HG02763 (cell line): Measurements from ENCODE around the gene ASTN2.
"Not testable (repeated sequence)": the region's sequence is repeated elsewhere in the genome, so short reads cannot be mapped to it uniquely, and the experiment has no call there.

Source experiments
- ATAC-seq: cut with Tn5 transposase; IDR thresholded peaks from one replicate; pipeline ENCODE4 v1.9.1; 2021; ENCODE audit warnings: mild to moderate bottlenecking, moderate library complexity; ENCODE audit not compliant: unreplicated experiment

Gene ASTN2

DNA sequence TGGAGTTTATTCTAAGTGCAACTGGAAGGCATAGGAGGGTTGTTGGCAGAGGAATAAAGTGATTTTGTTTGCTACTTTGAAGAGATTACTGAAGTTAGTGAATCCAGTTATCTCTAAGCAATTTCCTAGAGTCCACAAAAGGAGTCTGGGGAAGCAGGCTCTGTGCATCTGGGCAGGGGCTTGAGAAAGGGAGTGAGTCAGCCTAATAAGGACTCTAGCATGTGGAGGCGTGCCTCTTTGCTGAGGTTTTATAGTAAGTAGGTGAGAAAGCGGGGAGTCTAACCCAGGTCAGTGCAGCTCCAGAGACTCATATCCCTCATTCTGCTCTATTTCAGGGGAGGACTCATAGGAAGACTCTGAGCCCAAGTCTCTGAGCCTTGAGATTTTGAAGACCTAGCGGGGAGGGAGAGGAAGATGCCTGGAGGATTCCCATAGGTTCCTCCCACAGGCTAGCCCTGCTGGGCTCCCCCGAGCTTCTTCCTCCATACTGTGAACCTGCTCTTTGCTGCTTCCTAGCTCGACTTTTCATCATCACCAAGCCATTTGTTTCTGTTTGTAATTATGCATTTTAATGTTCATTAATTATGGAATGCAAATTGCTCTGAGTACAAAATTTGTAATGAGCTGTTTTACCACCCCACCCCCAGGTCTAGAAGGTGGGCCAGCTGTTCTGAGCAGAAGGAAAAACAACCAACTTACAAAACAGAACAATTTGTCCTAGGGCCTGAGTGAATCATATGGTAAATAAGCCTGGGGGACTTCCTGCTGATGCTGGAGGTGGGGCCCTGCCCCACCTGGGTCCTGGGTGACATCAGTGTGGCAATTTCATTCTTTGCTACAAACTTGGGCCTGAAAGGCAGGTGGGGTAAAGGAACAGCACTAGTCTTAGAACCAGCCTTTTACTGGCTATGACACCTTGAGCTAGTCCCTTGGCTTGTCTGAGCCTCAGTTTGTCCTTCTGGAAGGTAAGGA lies 577.6 kb downstream of the ASTN2 start:
- no peak for ATAC-seq

DNA sequence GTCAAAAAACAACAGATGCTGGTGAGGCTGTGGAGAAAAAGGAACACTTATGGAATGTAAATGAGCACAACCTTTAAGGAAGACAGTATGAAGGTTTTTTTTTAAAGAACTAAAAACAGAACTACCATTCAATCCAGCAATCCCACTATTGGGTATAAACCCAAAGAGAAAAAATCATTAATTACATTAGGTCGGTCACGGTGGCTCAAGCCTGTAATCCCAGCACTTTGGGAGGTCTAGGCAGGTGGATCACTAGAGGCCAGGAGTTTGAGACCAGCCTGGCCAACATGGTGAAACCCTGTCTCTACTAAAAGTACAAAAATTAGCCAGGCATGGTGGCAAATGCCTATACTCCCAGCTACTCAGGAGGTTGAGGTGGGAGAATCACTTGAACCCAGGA lies 584.5 kb downstream of the ASTN2 start:
- ATAC-seq = not testable (repeated sequence)

DNA sequence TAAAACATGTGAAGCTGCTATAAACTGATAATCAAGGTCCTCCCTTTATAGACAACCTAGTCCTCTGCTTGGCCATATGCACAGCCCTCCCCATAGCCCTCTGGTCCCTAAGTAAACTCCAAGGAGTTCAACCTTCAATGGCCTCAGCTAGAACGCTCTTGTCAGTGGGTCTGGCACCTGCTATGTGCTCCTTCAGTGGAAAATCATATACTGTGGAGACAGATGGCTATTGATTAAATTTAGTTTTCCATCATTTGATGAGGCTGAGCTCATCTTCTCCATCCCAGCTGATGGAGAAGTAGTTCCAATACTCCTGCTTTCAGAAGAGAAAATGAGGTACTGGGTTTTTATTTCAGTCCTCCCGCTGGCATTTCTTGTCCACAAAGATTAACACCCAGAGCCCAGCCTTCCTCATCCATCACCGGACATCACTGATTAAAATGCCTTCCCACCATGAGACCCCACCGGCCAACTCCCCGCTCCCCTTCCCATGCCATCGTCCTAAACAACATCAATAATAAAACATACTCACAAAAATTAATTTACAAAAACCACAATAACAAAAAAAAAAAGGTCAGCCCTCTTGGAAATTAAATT lies 593.1 kb downstream of the ASTN2 start:
- ATAC-seq = no peak

DNA sequence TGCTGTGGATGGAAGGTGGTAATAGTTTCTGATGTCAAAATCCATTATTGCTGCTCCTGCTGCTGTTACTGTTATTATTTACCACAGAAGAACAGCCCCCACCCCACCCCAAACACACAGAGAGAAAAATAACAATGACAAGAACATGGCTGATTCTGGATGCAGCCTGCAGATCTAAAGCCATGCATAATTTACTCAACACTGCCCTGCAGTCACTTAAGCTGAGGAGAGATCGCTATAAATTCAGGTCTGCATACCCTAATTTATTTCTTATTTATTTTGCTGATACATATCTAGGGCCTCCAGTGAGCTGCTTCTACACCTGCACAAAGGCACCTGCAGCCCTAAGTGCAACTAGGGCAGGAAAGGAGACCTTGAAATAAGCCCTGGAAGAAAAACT lies 595.7 kb downstream of the ASTN2 start:
- ATAC-seq = no peak

DNA sequence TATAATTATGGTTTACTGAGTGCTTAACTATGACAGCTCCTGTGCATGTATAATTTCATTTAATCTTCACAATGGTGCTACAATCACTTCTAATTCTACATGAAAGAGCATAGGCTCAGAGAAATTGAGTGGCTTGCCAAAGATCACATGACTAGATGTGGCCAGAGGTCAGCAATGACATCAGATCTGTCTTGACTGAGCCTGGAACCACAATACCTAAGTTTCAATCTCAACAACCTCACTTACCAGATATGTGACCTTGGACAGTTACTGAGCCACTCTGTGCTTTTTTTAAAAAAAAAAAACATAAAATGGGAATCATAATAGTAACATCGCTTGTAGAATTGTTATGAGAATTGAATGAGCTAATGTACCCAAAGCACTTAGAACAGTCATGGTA lies 597.1 kb downstream of the ASTN2 start:
- ATAC-seq = no peak

DNA sequence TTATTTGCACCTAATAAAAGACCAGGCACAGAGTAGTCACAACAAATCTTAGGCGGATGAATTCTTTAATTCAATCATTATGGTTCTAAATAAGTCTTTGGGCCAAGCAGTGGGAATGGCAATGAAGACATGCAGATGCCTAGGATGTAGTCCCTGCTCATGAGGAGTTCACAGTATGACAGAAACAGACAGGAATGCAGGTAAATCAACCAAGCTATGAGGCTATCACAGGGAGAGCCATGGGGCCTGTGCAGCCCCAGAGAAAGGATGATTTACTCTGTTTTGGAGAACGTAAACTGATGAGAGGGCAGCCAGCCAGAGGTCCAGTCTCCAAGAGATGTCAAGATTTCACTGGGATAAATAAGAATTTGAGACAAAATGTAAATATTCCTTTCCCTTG lies 598.4 kb downstream of the ASTN2 start:
- no peak for ATAC-seq

DNA sequence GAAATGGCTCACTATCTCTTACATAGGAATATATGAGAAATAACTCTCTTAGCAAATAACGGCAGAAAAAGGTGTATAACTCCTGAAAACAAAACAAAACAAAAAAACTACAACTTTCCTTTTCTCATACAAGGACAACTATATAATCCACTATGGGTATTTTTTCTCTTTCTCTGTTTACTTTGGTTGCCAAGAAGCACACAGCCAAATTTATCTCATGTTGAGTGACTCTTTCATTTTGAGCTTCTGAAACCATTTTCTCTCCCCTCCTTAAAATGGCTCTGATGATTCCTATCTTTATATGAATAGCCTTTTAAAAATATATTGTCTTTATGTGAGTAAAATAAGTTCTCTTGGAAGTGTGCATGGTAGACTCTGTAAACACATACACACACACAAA lies 599.0 kb downstream of the ASTN2 start:
- no peak for ATAC-seq

DNA sequence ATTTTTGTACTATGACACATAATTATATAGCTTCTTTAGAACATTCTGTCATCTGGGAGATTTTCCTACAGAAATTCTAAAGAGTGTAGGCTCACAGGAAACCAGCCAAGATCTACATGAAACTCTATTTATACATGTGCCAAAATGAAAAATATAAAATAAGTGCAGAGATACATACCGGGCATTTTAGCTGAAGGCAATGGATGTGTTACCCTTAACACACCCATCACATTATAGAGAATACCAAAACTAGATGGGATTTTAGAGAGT lies 601.9 kb downstream of the ASTN2 start:
- ATAC-seq = no peak

DNA sequence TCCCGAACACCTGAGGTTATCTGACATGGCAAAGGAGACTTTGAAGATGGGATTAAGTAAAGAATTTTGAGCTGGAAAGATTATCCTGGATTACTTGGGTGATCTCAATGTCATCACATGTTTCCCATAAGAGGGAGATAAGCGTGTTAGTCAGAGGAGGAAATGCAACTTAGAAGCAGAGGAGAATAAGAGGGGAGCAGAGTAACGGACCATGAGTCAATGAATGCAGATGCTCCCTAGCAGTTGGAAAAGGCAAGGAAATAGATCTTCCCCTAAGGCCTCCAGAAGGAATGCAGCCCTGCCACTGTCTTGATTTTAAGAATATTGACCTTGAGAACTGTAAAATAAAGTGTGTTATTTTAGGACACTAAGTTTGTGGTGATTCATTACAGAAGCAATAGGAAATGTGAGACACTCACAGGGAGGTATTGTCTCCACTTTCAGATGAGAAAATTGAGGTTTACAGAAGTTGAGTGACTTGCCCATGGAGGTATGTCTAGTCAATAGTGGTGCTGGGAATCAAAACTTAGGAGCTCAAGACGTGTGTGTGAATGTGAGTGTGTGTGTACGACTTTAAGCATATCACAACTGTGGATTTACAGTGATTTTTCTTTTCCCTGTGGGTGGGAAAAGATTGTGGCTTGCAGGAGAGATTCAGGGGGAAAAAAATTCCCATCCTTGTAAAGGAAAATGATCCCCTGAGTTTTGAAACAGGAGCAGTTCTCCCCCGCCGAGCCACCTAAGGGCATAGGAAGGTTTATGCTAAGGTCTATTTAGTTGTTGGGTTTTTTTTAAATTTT lies 602.4 kb downstream of the ASTN2 start:
- no peak for ATAC-seq

DNA sequence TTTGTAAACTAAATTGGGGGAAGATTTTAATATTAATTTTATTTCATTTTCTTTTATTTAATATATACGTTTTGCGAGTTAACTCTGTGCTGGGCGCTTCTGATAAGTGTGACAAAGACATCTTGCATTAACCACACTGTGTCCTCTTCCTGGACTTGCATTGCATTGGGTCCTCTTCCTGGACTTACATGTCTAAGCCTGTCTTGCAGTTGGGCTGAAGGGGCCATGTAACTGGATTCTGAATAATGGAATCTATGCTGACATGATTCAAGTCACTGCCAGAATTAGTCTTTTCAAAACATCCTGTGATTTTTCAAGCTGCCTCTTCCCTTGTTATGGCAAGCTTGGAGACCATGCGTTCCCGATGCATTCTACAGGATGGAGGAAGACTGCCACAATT lies 605.2 kb downstream of the ASTN2 start:
- ATAC-seq = no peak

DNA sequence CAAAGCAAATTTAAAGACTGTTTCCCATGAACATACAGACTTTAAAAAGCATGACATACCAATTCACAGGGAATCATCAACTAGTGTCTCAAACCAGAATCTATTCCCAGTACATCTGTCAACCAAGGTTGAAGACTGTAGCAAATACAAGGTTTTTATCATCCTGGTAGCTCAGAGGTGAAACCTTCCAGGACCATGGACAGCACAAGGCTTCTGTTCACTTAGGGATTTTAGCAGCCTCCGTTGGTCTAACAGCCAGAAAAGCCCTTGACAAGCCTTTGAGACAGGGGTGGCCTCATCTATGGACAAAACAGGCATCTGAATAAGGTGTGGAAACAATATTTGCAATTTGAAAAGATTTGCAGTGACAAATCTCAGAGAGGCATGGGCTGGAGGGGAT lies 608.8 kb downstream of the ASTN2 start:
- ATAC-seq = no peak

DNA sequence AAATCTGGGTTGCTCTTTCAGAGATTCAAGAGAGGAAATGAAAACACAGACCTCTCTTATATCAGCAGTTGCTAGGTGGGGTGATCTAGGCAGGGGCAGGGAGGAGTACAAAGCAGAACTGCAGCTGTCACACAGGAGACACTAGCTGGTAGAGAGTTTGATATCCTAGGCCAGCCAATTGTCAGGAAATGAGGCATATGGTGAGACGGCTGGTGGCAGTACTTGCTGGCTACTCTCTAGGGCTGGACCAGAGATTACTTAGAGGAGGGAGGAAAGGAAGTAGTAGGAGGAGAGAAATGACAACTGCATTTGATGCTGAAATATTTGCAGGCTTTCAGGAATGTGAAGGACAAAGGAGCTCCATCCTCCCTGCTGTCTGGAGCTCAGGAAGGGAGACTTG lies 614.0 kb downstream of the ASTN2 start:
- no peak for ATAC-seq

DNA sequence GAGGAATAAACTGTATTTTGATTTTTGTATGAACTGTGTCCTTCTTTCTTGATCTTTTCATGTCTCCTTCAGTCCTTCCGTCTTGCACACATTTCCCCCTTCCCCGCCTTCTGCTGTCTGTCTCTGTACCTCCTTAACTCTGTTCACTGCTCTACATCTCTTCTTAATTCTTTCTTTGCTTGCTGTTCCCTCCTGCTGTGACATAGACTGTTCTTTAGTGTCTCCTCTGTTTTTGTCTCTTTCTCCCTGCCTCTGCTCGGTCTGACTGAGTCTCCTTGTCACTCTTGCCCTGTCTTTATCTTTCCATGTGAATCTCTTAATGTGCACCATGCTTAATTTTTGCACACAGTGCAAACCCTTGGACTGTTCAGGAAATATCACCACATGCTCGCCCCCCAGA lies 614.8 kb downstream of the ASTN2 start:
- no peak for ATAC-seq

DNA sequence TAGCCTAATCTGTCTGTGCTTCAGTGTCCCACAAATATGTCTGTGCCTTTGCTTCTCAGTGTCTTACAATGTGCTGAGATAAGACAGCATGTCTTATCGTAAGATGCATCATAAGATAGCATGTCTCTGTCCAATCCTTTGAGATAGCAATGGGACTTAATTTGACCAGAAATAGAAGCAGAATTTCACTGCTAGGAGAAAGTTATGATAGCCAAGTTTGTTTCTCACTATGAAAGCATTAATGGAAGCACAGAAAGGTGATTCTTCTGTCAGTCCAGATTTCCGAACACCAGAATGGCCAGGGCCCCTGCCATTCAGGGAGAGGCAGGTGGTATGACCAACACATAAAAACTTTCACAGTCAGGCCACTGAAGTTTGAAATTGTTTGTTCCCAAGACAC lies 616.3 kb downstream of the ASTN2 start:
- no peak for ATAC-seq

DNA sequence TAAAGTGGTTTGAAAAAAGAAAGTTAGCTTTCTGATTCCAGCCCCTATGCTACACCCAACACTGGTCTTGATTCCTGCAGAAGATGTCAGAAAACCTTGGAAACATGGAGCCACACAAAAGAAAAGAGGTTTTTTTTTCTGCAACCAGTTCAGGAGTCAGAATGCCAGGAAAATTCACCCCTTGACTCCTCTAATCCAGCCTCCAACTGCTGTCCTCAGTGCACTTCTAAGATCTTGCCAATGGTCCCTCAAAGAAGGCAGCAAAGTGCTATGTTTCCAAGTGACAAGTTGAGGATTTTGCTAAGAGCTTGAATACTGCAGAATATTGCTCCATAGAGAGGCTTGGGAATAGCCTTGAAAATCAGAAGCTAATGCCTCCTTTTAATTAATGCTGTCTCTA lies 617.6 kb downstream of the ASTN2 start:
- ATAC-seq = no peak

DNA sequence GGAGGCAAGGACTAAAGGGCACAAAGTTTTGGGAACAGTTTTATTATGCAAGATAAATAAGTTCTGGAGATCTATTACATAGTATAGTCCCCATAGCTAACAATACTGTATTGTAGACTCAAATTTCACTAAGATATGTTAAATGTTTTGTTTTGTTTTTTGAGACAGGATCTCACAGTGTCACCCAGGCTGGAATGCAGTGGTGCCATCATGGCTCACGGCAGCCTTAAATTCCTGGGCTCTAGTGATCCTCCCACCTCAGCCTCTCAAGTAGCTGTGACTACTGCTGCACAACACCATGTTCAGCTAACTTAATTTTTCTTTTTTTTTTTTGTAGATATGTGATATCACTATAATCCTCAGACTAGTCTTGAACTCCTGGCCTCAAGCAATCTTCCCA lies 618.2 kb downstream of the ASTN2 start:
- ATAC-seq = no peak

DNA sequence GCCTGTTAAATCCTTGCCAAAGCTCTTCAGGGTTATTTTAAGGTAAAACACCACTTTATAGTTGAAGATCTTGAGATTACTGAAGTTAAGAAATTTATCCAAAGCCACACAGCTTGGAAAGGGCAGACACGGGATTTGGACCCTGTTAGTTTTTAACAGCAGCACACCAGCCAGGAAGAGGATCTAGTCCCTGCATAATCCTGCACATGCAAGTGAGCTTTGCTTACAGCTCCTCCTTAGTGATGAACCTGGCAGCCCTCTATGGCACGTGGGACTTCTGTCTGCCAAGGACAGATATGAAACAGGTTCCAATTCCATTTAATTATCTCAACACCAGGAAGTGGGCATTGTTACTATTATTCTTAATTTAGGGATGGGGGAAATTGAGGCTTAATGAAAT lies 619.0 kb downstream of the ASTN2 start:
- no peak for ATAC-seq

DNA sequence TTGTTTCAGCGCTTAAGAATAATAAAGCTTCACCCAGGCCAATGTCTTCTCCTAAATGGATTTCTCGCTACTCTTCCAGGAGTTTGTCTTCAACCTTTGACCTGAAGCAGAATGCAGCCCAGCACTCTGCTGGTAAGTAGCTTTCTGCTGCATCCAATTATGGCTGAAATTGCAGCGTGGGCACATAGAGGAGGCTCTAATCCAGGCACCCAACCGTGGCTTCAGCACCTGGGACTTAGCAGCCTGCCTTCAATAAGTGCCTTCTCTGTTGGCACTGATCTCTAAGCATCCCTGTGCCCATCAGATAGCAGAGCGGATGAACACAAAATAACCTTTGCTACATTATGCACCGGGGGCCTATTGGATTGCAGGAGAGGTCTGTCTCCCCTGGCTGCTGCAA lies 622.6 kb downstream of the ASTN2 start:
- no peak for ATAC-seq

DNA sequence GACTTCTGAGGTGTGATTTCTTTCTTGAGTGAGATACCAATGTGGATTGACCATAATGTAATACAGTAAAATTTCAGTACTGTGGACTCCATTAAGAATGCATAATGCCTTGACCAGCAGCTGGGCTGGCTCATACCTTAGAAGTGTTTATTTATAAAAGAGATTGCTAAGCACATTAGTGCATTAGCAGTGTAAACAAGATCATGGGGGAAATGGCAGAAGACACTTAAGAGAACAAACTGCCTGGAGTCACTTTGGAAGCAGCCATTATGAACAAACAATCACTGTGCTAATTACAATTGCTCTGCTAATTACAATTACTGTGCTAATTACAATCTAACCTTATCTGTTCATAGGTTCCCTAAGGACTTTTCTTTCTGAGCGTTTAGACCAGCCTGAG lies 623.5 kb downstream of the ASTN2 start:
- no peak for ATAC-seq

DNA sequence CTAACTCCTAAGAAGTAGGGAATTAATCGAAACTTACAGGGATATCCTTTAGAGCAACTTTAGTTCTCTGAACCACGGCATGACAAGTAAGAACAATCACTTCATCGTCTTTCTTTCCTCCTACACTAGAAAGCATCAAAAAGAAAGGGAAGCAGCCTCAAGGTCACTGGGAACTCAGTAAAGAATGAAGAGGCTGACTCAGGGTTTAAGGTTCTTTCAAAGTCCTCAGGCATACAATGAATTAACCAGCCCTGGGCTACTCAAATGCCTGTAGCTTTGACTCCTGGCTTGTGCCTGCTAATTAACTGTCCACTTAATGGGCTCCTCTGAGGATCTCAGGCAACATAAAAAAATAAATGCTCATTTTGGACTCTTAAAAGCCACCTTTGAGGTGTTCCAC lies 625.8 kb downstream of the ASTN2 start:
- ATAC-seq = no peak

DNA sequence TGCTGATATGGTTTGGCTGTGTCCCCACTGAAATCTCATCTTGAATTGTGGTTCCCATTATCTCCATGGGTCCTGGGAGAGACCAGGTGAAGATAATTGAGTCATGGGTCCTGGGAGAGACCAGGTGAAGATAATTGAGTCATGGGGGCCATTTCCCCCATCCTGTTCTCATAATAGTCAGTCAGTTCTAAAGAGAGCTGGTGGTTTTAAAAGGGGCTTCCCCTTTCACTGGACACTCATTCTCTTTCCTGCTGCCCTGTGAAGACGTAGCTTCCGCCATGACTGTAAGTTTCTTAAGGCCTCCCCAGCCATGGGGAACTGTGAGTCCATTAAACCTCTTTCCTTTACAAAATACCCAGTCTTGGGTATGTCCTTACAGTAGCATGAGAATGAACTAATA lies 628.1 kb downstream of the ASTN2 start:
- no peak for ATAC-seq

DNA sequence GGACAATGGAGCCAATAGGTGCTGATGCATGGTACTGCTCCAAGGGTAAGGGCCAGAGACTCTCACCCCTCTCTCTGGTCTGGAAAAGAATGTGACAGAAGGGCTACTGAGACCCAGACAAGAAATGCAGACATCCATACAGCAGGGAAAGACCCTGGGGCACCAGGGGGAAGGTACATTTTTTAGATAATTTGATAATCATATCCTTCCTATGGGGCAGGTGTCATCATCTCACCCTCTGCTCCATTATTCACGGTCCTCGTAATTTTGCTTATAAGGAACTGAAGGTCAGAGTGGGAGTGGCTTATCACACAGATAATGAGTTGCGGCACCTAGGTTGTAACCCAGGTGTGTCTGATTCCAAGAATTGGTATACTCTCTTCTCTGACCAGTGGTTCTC lies 637.7 kb downstream of the ASTN2 start:
- ATAC-seq = no peak
